ENCODE measurements around the gene TOB1. TPM values are rescaled to one million over a fixed set of nuclear protein-coding genes. Genes with fewer than 3 reads are reported as not detected.

The TOB1 gene
- total and polyA plus RNA-seq, 9 of the 15 experiments (the other 6 are each of a cell fraction or from before 2014, with no cell fraction given) = 4.8 to 63.7 (median 13.2) TPM

DNA sequence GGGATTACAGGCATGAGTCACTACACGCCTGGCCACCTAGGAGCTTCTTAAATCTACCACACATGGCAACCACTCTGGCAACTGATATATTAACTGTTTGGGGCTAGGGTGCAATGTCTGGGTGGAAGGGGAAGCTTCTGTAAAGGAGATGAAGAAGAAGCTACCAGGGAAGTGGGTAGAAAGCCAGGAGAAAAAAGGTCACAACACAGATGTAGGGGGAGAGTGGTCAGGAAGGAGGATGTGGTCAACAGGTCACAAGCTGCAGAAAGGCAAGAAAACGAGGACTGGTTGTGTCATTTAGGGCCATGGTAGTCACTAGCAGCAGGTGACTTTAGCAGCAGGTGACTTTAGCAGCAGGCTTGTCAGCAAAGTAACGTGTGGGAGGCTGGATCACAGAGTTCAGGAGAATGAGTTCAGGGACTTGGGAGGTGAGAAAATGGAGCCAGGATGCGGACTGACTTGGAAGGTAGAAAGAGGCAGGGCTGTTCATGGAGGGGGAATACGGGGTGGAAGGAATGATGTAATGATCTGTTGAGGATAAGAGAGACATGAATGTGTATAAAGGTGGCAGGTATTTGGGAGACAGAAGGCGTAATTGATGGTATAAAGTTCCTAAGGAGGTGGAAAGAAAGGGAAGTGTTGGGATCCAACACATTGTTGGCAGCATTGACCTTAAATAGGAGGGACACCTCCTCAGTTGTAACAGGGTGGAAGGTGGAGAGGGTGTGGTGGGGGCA is 47.1 kb downstream of the TOB1 start:
- BruUV-seq (replicated peaks) = no TSS peak
- no peak overlapping the region for H3K4me3 ChIP-seq
- H3K79me2 ChIP-seq (ENCODE audit: control insufficient read depth, insufficient read depth, low read length) = no peaks in the 10 kb centered on the region
- POLR2A ChIA-PET = interaction anchor here (0.6 kb wide), 2 partner anchors 33 to 165 kb away, joined by 3 read pairs; no protein-coding TSS in a partner anchor
- CTCF ChIA-PET (ENCODE audit: low intra/inter-chr PET ratio) = no interaction called here
- intact Hi-C loops (cut with micrococcal nuclease) (no loop called here), in situ Hi-C loops (cut with MboI) (no loop called here)
- H3K27ac ChIP-seq (ENCODE audit: extremely low read depth, low read depth, low read length) = no peak overlapping the region
- no peak overlapping the region for H3K4me2 ChIP-seq (ENCODE audit: insufficient read depth, low read length)
- DNase-seq (ENCODE audit: extremely low read depth in 1 of 4, low spot score in 3 of 4) (no peak), FAIRE-seq (no peak), ATAC-seq (no peak)
- no peaks in the 10 kb centered on the region for H4K20me1 ChIP-seq (replicated peaks; ENCODE audit: control insufficient read depth, insufficient read depth, low read length)
- H3K9me3 ChIP-seq (replicated peaks; ENCODE audit: control insufficient read depth, insufficient read depth, low read depth, low read length) = no peaks in the 10 kb centered on the region
- peaks cover 3 to 6% of the 10 kb centered on the region in 2 experiments; a peak in 3 of 5 replicates for H3K4me1 ChIP-seq (replicated peaks in 1 of 2; ENCODE audit: control insufficient read depth in 2 of 2, insufficient read depth in 2 of 2, low read length in 2 of 2)
- no peaks in the 10 kb centered on the region for H3K36me3 ChIP-seq (ENCODE audit: control insufficient read depth, insufficient read depth, low read length)
- WGBS (ENCODE audit: insufficient coverage, low coverage, missing lambda C conversion rate) = 28% methylated on average over 6 of the region's 6 CpGs
- no peaks in the 10 kb centered on the region for H3K27me3 ChIP-seq (ENCODE audit: control insufficient read depth in 2 of 2, insufficient read depth in 2 of 2, low read length in 2 of 2)
- no peak overlapping the region for H2AFZ ChIP-seq (ENCODE audit: low read depth, low read length)
- H3K9me1 ChIP-seq (ENCODE audit: control insufficient read depth, insufficient read depth, low read length) = no peaks in the 10 kb centered on the region
- H3K9ac ChIP-seq (ENCODE audit: insufficient read depth in 1 of 2, low read depth in 2 of 2, low read length in 2 of 2) = no peak overlapping the region
- TF ChIP-seq, protein P1, sequence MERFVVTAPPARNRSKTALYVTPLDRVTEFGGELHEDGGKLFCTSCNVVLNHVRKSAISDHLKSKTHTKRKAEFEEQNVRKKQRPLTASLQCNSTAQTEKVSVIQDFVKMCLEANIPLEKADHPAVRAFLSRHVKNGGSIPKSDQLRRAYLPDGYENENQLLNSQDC (CRISPR knock-in tag; IDR thresholded peaks at IDR 0.05) = no peak
- TF ChIP-seq, protein P2, sequence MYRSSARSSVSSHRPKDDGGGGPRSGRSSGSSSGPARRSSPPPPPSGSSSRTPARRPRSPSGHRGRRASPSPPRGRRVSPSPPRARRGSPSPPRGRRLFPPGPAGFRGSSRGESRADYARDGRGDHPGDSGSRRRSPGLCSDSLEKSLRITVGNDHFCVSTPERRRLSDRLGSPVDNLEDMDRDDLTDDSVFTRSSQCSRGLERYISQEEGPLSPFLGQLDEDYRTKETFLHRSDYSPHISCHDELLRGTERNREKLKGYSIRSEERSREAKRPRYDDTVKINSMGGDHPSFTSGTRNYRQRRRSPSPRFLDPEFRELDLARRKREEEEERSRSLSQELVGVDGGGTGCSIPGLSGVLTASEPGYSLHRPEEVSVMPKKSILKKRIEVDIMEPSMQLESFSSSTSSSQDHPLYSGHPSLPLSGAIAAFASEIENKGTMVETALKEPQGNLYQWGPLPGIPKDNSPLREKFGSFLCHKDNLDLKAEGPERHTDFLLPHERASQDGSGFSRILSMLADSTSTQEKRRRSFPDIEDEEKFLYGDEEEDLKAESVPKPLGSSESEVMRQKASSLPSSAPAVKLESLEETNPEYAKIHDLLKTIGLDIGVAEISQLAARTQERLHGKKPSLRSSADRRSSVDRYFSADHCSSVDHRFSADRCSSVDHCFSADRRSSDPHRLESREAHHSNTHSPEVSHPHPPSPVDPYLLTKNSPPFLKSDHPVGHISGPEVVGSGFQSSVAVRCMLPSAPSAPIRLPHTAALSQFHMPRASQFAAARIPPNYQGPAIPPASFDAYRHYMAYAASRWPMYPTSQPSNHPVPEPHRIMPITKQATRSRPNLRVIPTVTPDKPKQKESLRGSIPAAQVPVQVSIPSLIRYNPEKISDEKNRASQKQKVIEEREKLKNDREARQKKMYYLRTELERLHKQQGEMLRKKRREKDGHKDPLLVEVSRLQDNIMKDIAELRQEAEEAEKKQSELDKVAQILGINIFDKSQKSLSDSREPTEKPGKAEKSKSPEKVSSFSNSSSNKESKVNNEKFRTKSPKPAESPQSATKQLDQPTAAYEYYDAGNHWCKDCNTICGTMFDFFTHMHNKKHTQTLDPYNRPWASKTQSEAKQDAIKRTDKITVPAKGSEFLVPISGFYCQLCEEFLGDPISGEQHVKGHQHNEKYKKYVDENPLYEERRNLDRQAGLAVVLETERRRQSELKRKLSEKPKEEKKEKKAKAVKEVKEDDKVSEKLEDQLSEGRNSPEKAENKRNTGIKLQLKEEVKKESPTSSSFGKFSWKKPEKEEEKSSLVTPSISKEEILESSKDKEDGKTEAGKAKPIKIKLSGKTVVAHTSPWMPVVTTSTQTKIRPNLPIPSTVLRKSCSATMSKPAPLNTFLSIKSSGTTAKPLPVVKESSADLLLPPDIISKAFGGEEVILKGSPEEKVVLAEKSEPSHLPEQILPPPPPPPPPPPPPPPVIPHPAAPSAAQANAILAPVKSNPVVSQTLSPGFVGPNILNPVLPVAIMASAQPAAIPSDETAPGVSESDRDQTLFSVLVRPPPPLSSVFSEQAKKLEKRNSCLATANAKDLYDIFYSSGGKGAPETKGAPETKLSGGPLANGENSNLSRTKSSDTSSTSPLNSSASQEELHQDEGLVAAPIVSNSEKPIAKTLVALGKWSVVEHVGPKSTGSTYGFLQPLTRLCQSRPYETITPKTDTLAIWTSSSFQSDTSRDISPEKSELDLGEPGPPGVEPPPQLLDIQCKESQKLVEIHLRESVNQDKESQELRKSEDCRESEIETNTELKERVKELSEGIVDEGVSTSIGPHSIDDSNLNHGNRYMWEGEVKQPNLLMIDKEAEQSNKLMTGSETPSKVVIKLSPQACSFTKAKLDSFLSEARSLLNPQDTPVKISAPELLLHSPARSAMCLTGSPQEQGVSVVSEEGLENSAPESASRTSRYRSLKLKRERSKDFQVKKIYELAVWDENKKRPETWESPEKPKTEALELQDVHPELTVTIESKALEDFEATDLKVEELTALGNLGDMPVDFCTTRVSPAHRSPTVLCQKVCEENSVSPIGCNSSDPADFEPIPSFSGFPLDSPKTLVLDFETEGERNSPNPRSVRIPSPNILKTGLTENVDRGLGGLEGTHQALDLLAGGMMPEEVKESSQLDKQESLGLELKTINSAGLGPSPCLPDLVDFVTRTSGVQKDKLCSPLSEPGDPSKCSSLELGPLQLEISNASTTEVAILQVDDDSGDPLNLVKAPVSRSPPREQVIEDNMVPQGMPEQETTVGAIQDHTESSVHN (IDR thresholded peaks at IDR 0.05; ENCODE audit: borderline replicate concordance in 1 of 2, low read depth in 1 of 2) = 0 out of 4 replicates have a peak, but pooled peaks of 1 of the 2 experiments have one; percentile 37
- TF ChIP-seq ZC3H8 (IDR thresholded peaks at IDR 0.05) (no peak), ZKSCAN3 (CRISPR knock-in tag; IDR thresholded peaks at IDR 0.05) (no peak), SETDB1 (IDR thresholded peaks at IDR 0.05; ENCODE audit: low read length) (no peak)
- TF ChIP-seq, protein P3, sequence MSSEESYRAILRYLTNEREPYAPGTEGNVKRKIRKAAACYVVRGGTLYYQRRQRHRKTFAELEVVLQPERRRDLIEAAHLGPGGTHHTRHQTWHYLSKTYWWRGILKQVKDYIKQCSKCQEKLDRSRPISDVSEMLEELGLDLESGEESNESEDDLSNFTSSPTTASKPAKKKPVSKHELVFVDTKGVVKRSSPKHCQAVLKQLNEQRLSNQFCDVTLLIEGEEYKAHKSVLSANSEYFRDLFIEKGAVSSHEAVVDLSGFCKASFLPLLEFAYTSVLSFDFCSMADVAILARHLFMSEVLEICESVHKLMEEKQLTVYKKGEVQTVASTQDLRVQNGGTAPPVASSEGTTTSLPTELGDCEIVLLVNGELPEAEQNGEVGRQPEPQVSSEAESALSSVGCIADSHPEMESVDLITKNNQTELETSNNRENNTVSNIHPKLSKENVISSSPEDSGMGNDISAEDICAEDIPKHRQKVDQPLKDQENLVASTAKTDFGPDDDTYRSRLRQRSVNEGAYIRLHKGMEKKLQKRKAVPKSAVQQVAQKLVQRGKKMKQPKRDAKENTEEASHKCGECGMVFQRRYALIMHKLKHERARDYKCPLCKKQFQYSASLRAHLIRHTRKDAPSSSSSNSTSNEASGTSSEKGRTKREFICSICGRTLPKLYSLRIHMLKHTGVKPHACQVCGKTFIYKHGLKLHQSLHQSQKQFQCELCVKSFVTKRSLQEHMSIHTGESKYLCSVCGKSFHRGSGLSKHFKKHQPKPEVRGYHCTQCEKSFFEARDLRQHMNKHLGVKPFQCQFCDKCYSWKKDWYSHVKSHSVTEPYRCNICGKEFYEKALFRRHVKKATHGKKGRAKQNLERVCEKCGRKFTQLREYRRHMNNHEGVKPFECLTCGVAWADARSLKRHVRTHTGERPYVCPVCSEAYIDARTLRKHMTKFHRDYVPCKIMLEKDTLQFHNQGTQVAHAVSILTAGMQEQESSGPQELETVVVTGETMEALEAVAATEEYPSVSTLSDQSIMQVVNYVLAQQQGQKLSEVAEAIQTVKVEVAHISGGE (CRISPR knock-in tag; IDR thresholded peaks at IDR 0.05) = no peak
- TF ChIP-seq, protein P4, sequence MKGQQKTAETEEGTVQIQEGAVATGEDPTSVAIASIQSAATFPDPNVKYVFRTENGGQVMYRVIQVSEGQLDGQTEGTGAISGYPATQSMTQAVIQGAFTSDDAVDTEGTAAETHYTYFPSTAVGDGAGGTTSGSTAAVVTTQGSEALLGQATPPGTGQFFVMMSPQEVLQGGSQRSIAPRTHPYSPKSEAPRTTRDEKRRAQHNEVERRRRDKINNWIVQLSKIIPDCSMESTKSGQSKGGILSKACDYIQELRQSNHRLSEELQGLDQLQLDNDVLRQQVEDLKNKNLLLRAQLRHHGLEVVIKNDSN (CRISPR knock-in tag; IDR thresholded peaks at IDR 0.05) = peak; percentile 76

Measured in K562 (cell line).